Gastrocnemius medialis (tissue), 4 donors: Measurements from ENCODE around the gene KANSL1L. TPM values are rescaled to one million over a fixed set of nuclear protein-coding genes. Genes with fewer than 3 reads are reported as not detected.

ENCODE experiments used
- ATAC-seq, 2 donors: fragments of 150-250 bp; one replicate each; pipeline ENCODE4 v1.9.1; 2016
- DNase-seq, 2 donors: peaks; one replicate each; pipeline ENCODE4 v3.0.0-alpha.2; 2019
- H3K27ac ChIP-seq, 4 donors: fragments of 200-600 bp; sonication (generic); 1 replicate in 1 of 4; 2 replicates in 3 of 4; pipeline ENCODE4 v1.5.1; 2016 to 2018; ENCODE audit warnings: mild to moderate bottlenecking in 2 of 4, moderate library complexity in 1 of 4
- H3K27me3 ChIP-seq, 3 donors: fragments of 200-600 bp; sonication (generic) in 2 of 3; 1 replicate in 1 of 3; 2 replicates in 2 of 3; pipeline versions ENCODE4 v1.5.1 to v1.6.0; 2016 to 2019; ENCODE audit warnings: mild to moderate bottlenecking in 1 of 3, moderate library complexity in 1 of 3
- H3K36me3 ChIP-seq, 2 donors: fragments of 200-600 bp; sonication (generic) in 1 of 2; one replicate each; pipeline ENCODE4 v1.5.1; 2017 to 2018
- H3K4me1 ChIP-seq, 2 donors: fragments of 200-600 bp; sonication (generic) in 1 of 2; one replicate each; pipeline ENCODE4 v1.5.1; 2016 to 2017; ENCODE audit warnings: mild to moderate bottlenecking in 2 of 2
- H3K4me3 ChIP-seq, 4 donors: fragments of 200-600 bp; sonication (generic) in 3 of 4; 1 replicate in 1 of 4; 2 replicates in 3 of 4; pipeline ENCODE4 v1.5.1; 2016 to 2019; ENCODE audit warnings: mild to moderate bottlenecking in 2 of 4
- H3K9me3 ChIP-seq, 3 donors: fragments of 200-600 bp; sonication (generic) in 2 of 3; 1 replicate in 1 of 3; 2 replicates in 2 of 3; pipeline ENCODE4 v1.5.1; 2016 to 2019
- POLR2A ChIP-seq, 2 donors: fragments of 450-650 bp; IDR thresholded peaks; one replicate each; pipeline ENCODE4 v1.6.1; 2017; ENCODE audit warnings: antibody characterized with exemption in 2 of 2, mild to moderate bottlenecking in 2 of 2, moderate library complexity in 2 of 2
- in situ Hi-C, 4 donors: fragments of 200-750 bp; cut with MboI; loops; one replicate each; pipeline versions ENCODE4 v1.15.0 to v1.8.0; 2017; ENCODE audit warnings: low sequenced_read_pairs in 4 of 4
- intact Hi-C: fragments of 100-400 bp; cut with DNase I; formaldehyde crosslinking; loops from one replicate; pipeline ENCODE4 v1.15.1; 2023; ENCODE audit warnings: low total_unique reads
- total RNA-seq, 4 donors: library from RNA; depleted of rRNA; stranded (reverse); fragments of >200 nt; gene quantifications; one replicate each; pipeline versions ENCODE4 v1.1.0 to v1.2.3, GENCODE V29; 2016
- TF ChIP-seq, protein P1 (sequence below), 5 experiments: fragments of 450-650 bp in 3 of 5; fragments of 200-600 bp in 2 of 5; sonication (generic) in 2 of 5; IDR thresholded peaks in 4 of 5; conservative IDR thresholded peaks in 1 of 5; 1 replicate in 4 of 5; 2 replicates in 1 of 5; pipeline ENCODE4 v1.5.1; 2016 to 2019; ENCODE audit warnings: antibody characterized with exemption in 5 of 5, mild to moderate bottlenecking in 3 of 5, moderate library complexity in 3 of 5

KANSL1L gene
- total RNA-seq, 4 donors from 2014 or later = 19.4 to 21.9 (median 20.4) TPM

DNA sequence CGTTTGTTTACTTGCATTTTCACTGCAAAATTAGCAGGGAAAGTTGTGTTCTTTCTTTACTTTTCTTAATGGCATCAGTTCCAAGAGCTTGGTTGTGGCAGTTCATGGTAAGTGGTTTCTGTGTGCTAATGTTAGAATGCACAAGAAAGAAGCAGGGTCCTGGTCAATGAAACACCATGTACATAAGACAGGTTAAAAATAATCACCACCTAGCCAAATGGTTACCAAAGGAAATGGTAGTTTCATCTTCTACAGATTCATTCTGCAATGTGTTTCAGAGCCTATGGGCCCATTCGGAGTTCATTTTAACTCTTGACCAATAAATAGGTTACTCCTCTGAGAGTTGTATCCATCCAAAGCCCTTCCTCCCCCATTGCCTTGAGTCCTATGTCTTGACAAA is 186.9 kb downstream of the KANSL1L start:
- no peak for TF ChIP-seq POLR2A (IDR thresholded peaks at IDR 0.05)
- TF ChIP-seq, protein P1, sequence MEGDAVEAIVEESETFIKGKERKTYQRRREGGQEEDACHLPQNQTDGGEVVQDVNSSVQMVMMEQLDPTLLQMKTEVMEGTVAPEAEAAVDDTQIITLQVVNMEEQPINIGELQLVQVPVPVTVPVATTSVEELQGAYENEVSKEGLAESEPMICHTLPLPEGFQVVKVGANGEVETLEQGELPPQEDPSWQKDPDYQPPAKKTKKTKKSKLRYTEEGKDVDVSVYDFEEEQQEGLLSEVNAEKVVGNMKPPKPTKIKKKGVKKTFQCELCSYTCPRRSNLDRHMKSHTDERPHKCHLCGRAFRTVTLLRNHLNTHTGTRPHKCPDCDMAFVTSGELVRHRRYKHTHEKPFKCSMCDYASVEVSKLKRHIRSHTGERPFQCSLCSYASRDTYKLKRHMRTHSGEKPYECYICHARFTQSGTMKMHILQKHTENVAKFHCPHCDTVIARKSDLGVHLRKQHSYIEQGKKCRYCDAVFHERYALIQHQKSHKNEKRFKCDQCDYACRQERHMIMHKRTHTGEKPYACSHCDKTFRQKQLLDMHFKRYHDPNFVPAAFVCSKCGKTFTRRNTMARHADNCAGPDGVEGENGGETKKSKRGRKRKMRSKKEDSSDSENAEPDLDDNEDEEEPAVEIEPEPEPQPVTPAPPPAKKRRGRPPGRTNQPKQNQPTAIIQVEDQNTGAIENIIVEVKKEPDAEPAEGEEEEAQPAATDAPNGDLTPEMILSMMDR (IDR thresholded peaks at IDR 0.05 in 4 of 5, conservative IDR thresholded peaks at IDR 0.05 in 1 of 5) = no peak
- intact Hi-C loops (no loop called here), in situ Hi-C loops (loop anchor here in 1 of 4 donors (25.0 kb wide), 1 partner anchor 428 kb away; no protein-coding TSS in a partner anchor)

DNA sequence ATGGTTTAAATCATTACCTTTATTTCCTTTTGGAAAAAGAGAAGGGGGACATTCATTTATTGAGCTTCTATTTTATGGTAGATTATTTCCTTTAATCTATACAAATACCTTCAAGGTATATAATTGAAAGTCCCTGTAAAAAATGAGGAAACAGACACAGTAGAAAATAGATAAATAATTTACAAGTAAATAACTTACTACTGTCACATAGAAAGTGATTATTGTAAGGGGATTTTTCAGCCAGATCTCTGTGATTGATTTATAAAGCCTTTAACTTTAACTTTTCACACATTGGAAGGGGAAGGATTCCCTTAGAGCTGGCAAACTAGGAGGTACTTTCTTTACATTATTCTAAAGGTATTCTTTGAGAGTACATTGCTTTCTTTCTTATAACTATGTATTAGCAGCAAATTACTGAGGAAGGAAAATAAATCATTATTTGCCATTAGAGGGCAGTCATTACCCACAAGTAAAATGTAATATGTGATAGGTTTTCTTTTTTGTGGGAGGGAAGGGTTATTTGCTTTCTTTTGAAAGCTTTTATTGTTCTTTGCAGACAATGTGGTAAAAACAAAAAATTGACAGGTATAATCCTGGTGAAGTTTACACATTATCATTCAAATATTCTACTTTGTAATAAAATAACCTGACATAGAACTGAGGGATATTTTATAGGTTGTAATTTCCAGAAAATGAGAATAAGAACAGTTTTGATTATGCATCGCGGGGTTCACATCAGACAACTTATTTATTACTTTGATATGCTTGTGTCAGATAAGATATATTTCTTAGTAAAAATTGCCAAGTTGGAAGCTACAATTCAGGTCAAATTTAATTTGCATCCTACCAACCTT is 193.6 kb downstream of the KANSL1L start:
- no peaks in the 10 kb centered on the region for H3K36me3 ChIP-seq
- H3K9me3 ChIP-seq = no peaks in the 10 kb centered on the region
- ATAC-seq (no peak), DNase-seq (no peak)
- H3K4me1 ChIP-seq = no peaks in the 10 kb centered on the region
- no peak for TF ChIP-seq POLR2A (IDR thresholded peaks at IDR 0.05)
- TF ChIP-seq, protein P1 (IDR thresholded peaks at IDR 0.05 in 4 of 5, conservative IDR thresholded peaks at IDR 0.05 in 1 of 5) = peak; percentile 47 to 92 (median 63)
- H3K4me3 ChIP-seq = no peak overlapping the region
- in situ Hi-C loops = loop anchor here (5.0 to 25.0 kb wide), 2 partner anchors 220 to 435 kb away; no protein-coding TSS in a partner anchor
- intact Hi-C loops = loop anchor here (1.0 to 10.0 kb wide), 3 partner anchors 218 to 417 kb away; no protein-coding TSS in a partner anchor
- no peaks in the 10 kb centered on the region for H3K27me3 ChIP-seq
- H3K27ac ChIP-seq = no peak overlapping the region

More for the DNA sequence above, 186.9 kb downstream of the KANSL1L start:
- ATAC-seq = no peak
- DNase-seq = no peak
- Histone ChIP-seq H3K4me1 (no peaks in the 10 kb centered on the region), H3K27me3 (no peaks in the 10 kb centered on the region), H3K36me3 (no peaks in the 10 kb centered on the region), H3K27ac (no peak overlapping the region), H3K9me3 (no peaks in the 10 kb centered on the region), H3K4me3 (no peak overlapping the region)

DNA sequence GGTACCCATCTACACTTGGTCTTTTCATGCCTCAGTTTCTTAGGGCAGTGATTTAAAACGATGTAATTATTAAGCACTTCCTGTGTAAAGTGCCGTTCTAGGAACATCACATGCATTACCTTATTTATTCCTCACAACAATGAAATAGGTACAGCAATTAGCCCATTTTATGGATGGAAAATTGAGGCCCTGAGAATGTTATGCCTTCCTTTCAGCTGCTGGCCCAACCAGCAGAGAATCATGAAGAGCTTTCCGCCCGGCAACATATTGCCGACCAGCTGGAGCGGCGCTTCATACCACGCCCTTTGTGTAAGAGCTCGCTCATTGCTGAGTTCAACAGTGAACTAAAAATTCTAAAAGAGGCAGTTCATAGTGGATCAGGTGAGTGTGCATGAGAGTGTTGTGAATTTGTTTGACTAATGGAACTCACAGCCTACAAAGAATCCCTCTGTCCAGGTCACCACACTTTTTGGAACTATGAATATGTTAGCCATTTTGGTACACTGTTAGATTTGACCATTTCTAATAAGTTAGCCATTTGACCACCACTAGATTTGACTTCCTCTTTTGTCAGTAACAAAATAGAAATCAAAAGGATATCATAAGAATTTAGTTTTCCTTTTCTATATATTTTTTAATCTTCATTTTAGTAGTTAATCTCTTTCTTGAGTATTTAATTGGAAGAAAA is 194.4 kb downstream of the KANSL1L start:
- in situ Hi-C loops = loop anchor here (5.0 to 25.0 kb wide), 2 partner anchors 220 to 435 kb away; no protein-coding TSS in a partner anchor
- intact Hi-C loops = loop anchor here (1.0 to 10.0 kb wide), 3 partner anchors 218 to 418 kb away; no protein-coding TSS in a partner anchor
- DNase-seq = no peak
- H3K36me3 ChIP-seq = no peaks in the 10 kb centered on the region
- H3K9me3 ChIP-seq = no peaks in the 10 kb centered on the region
- peaks cover 0 to 4% (median 0%) of the 10 kb centered on the region in 3 donors for H3K27me3 ChIP-seq
- no peak overlapping the region for H3K4me3 ChIP-seq
- no peaks in the 10 kb centered on the region for H3K4me1 ChIP-seq
- TF ChIP-seq POLR2A (IDR thresholded peaks at IDR 0.05) = no peak
- TF ChIP-seq, protein P1 (IDR thresholded peaks at IDR 0.05 in 4 of 5, conservative IDR thresholded peaks at IDR 0.05 in 1 of 5) = no peak
- no peak overlapping the region for H3K27ac ChIP-seq
- ATAC-seq = no peak

DNA sequence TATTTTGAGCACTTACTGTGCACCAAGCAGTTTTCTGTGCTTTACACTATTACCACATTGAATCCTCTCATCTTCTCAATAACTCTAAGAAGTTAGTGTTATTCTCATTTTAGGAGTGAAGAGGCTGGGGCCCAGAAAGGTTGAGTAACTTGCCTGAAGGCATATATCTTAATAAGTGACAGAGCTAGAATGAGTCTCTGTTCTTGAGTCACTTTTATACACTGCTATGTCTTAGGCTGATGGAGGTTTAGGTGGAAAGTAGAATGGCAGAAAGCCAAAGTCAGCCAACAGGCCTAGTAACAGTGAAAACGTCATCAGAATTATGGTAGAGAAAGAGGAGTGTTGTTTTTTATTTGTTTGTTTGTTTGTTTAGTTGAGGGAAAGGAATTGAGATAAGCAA is 196.6 kb downstream of the KANSL1L start:
- no peaks in the 10 kb centered on the region for H3K36me3 ChIP-seq
- H3K27ac ChIP-seq = no peak overlapping the region
- DNase-seq (no peak), ATAC-seq (no peak)
- H3K27me3 ChIP-seq = peaks cover 0 to 4% (median 0%) of the 10 kb centered on the region in 3 donors
- TF ChIP-seq, protein P1 (IDR thresholded peaks at IDR 0.05 in 4 of 5, conservative IDR thresholded peaks at IDR 0.05 in 1 of 5) = no peak
- no peak for TF ChIP-seq POLR2A (IDR thresholded peaks at IDR 0.05)
- no peaks in the 10 kb centered on the region for H3K4me1 ChIP-seq
- H3K9me3 ChIP-seq = no peaks in the 10 kb centered on the region
- no peak overlapping the region for H3K4me3 ChIP-seq
- intact Hi-C loops (loop anchor here (10.0 kb wide), 1 partner anchor 420 kb away; no protein-coding TSS in a partner anchor), in situ Hi-C loops (loop anchor here in 1 of 4 donors (25.0 kb wide), 1 partner anchor 637 kb away; no protein-coding TSS in a partner anchor)
